ENCODE data around the gene MSL2. TPM values are rescaled to one million over a fixed set of nuclear protein-coding genes. Genes with fewer than 3 reads are reported as not detected.

MSL2 gene
- total RNA-seq, 1 experiment from 2014 or later = 28.5 TPM

DNA sequence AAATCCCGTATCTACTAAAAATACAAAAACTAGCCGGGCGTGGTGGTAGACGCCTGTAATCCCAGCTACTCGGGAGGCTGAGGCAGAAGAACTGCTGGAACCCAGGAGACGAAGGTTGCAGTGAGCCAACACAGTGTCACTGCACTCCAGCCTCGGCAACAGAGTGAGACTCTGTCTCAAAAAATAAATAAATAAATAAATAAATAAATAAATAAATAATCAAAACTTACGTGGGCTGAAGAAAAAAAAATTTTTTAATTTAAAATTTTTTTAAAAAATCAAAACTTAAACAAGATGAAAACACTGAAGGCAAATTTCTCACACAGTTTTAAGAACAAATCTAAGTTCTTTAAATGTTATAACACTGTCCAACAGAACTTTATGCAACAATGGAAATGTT lies 14.4 kb downstream of the MSL2 start:
- TF ChIP-seq, protein P1, sequence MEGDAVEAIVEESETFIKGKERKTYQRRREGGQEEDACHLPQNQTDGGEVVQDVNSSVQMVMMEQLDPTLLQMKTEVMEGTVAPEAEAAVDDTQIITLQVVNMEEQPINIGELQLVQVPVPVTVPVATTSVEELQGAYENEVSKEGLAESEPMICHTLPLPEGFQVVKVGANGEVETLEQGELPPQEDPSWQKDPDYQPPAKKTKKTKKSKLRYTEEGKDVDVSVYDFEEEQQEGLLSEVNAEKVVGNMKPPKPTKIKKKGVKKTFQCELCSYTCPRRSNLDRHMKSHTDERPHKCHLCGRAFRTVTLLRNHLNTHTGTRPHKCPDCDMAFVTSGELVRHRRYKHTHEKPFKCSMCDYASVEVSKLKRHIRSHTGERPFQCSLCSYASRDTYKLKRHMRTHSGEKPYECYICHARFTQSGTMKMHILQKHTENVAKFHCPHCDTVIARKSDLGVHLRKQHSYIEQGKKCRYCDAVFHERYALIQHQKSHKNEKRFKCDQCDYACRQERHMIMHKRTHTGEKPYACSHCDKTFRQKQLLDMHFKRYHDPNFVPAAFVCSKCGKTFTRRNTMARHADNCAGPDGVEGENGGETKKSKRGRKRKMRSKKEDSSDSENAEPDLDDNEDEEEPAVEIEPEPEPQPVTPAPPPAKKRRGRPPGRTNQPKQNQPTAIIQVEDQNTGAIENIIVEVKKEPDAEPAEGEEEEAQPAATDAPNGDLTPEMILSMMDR (IDR thresholded peaks at IDR 0.05; ENCODE audit: insufficient read depth in 1 of 2, low read depth in 1 of 2, low read length in 1 of 2, severe bottlenecking in 1 of 2, unreplicated experiment in 1 of 2) = no peak
- Histone ChIP-seq H3K9me3 (no peaks in the 10 kb centered on the region), H3K4me1 (0 out of 2 replicates have a peak, but pooled peaks cover 8% of the 10 kb centered on the region), H3K4me3 (ENCODE audit: low read depth, low read length) (no peak overlapping the region), H3K36me3 (ENCODE audit: control insufficient read depth, insufficient read depth, low read length) (no peaks in the 10 kb centered on the region), H3K27me3 (replicated peaks; ENCODE audit: control insufficient read depth, insufficient read depth, low read length) (no peaks in the 10 kb centered on the region)
- no peak for DNase-seq
- no peaks in the 10 kb centered on the region for H3K27me3 Mint-ChIP-seq (ENCODE audit: insufficient read depth, unreplicated experiment)
- no peak overlapping the region for H3K4me3 Mint-ChIP-seq (ENCODE audit: unreplicated experiment)
- BruUV-seq (replicated peaks) = no TSS peak
- ChIA-PET CTCF (no interaction called here), POLR2A (no interaction called here)
- no peak overlapping the region for H3K27ac Mint-ChIP-seq (ENCODE audit: unreplicated experiment)
- peaks cover 15% of the 10 kb centered on the region for H3K4me1 Mint-ChIP-seq (ENCODE audit: low read depth, unreplicated experiment)
- H3K9me3 Mint-ChIP-seq (ENCODE audit: unreplicated experiment) = no peaks in the 10 kb centered on the region
- intact Hi-C loops (cut with micrococcal nuclease; ENCODE audit: unreplicated experiment) = no loop called here
- H3K36me3 Mint-ChIP-seq (ENCODE audit: insufficient read depth, unreplicated experiment) = peaks cover 10% of the 10 kb centered on the region

DNA sequence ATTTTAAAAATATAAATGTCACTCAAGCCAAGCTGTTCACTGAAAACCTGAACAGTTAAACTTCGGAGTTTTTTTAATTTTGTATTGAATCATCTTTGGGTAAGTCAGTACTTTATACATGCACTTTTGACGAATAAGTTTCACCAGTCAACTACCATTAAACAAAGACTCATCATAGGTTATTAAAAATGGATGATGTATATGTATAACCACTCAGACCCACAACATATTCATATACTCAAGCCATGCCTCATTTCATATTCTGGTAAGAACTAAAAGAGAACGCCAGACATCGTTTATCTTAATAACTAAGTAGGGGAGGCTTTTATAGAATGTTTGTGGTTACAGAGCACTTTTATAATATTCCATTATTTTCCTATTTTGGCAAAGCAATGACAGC lies 18.3 kb downstream of the MSL2 start:
- POLR2A ChIA-PET = no interaction called here
- Histone ChIP-seq H3K4me3 (ENCODE audit: low read depth, low read length) (no peak overlapping the region), H3K27me3 (replicated peaks; ENCODE audit: control insufficient read depth, insufficient read depth, low read length) (no peaks in the 10 kb centered on the region), H3K9me3 (no peaks in the 10 kb centered on the region), H3K36me3 (ENCODE audit: control insufficient read depth, insufficient read depth, low read length) (no peaks in the 10 kb centered on the region), H3K4me1 (0 out of 2 replicates have a peak, but pooled peaks cover 6% of the 10 kb centered on the region)
- H3K4me3 Mint-ChIP-seq (ENCODE audit: unreplicated experiment) = no peak overlapping the region
- peaks cover 6% of the 10 kb centered on the region for H3K36me3 Mint-ChIP-seq (ENCODE audit: insufficient read depth, unreplicated experiment)
- no peaks in the 10 kb centered on the region for H3K27me3 Mint-ChIP-seq (ENCODE audit: insufficient read depth, unreplicated experiment)
- peaks cover 8% of the 10 kb centered on the region for H3K4me1 Mint-ChIP-seq (ENCODE audit: low read depth, unreplicated experiment)
- DNase-seq = no peak
- TF ChIP-seq, protein P1 (IDR thresholded peaks at IDR 0.05; ENCODE audit: insufficient read depth in 1 of 2, low read depth in 1 of 2, low read length in 1 of 2, severe bottlenecking in 1 of 2, unreplicated experiment in 1 of 2) = no peak
- BruUV-seq (replicated peaks) = no TSS peak
- no peaks in the 10 kb centered on the region for H3K9me3 Mint-ChIP-seq (ENCODE audit: unreplicated experiment)
- CTCF ChIA-PET = no interaction called here
- no peak overlapping the region for H3K27ac Mint-ChIP-seq (ENCODE audit: unreplicated experiment)
- intact Hi-C loops (cut with micrococcal nuclease; ENCODE audit: unreplicated experiment) = no loop called here

DNA sequence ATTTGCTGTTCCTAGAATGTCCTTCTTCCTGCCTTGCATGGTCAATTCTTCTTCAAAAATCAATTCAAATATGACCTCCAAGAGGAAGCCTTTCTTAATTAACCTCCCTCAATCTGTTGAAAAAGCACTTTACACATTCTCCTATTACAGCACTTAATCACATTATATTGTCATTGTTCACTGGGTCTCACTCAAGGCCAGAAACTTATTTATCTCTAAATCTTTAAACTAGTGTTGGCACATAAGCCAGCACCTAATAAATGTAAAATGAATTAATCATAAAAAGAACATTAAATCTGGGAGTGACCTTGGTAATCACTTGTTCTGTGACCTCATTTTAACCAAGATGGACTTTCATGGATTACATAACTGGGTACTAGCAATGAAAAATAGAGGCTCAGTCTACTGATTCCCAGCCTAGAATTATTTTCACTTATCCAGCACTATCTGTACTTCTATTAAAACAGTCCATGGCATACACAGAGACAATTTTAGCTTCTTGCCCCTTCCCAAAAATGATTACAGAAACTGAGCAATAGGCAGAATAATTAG lies 22.1 kb downstream of the MSL2 start:
- BruUV-seq (replicated peaks) = no TSS peak
- TF ChIP-seq, protein P1 (IDR thresholded peaks at IDR 0.05; ENCODE audit: insufficient read depth in 1 of 2, low read depth in 1 of 2, low read length in 1 of 2, severe bottlenecking in 1 of 2, unreplicated experiment in 1 of 2) = no peak
- Mint-ChIP-seq H3K27ac (ENCODE audit: unreplicated experiment) (no peak overlapping the region), H3K36me3 (ENCODE audit: insufficient read depth, unreplicated experiment) (no peaks in the 10 kb centered on the region), H3K9me3 (ENCODE audit: unreplicated experiment) (no peaks in the 10 kb centered on the region), H3K4me1 (ENCODE audit: low read depth, unreplicated experiment) (no peaks in the 10 kb centered on the region), H3K4me3 (ENCODE audit: unreplicated experiment) (no peak overlapping the region), H3K27me3 (ENCODE audit: insufficient read depth, unreplicated experiment) (no peaks in the 10 kb centered on the region)
- POLR2A ChIA-PET = no interaction called here
- CTCF ChIA-PET = no interaction called here
- Histone ChIP-seq H3K4me1 (no peaks in the 10 kb centered on the region), H3K27me3 (replicated peaks; ENCODE audit: control insufficient read depth, insufficient read depth, low read length) (no peaks in the 10 kb centered on the region), H3K4me3 (ENCODE audit: low read depth, low read length) (no peak overlapping the region), H3K36me3 (ENCODE audit: control insufficient read depth, insufficient read depth, low read length) (no peaks in the 10 kb centered on the region), H3K9me3 (no peaks in the 10 kb centered on the region)
- intact Hi-C loops (cut with micrococcal nuclease; ENCODE audit: unreplicated experiment) = no loop called here
- DNase-seq = no peak

Measured in Caco-2 (cell line).